ENCODE results near the gene CHKA.

Gene CHKA

GRCh38 chr11:68008381-68009337 lies 112.5 kb downstream of the CHKA start:
- ATAC-seq (ENCODE audit: insufficient read depth, low read depth): no peak
- H3K27ac ChIP-seq (ENCODE audit: low read length): no peak overlapping the region
- peaks cover 11% of the 10 kb centered on the region for H3K4me1 ChIP-seq (ENCODE audit: insufficient read depth, low read length)
- H2AFZ ChIP-seq (ENCODE audit: low read depth, low read length): no peak overlapping the region
- no peak overlapping the region for H3K4me3 ChIP-seq (ENCODE audit: low read depth in 1 of 2, low read length in 2 of 2)
- TF ChIP-seq EZH2 (IDR thresholded peaks at IDR 0.05; ENCODE audit: borderline replicate concordance, low read depth, low read length, severe bottlenecking): no peak
- no peak for TF ChIP-seq CTCF (IDR thresholded peaks at IDR 0.05; ENCODE audit: borderline replicate concordance, extremely low read depth, low read length, poor library complexity, severe bottlenecking)
- no peaks in the 10 kb centered on the region for H3K79me2 ChIP-seq (ENCODE audit: insufficient read depth, low read length)
- peaks cover 12% of the 10 kb centered on the region for H3K27me3 ChIP-seq (ENCODE audit: insufficient read depth, low read length, poor library complexity)
- H4K20me1 ChIP-seq (ENCODE audit: insufficient read depth, low read length): no peaks in the 10 kb centered on the region
- no peak overlapping the region for H3K4me2 ChIP-seq (ENCODE audit: insufficient read depth, low read length)
- no peaks in the 10 kb centered on the region for H3K9me3 ChIP-seq (ENCODE audit: insufficient read depth, low read length, severe bottlenecking)
- no peak for DNase-seq
- H3K36me3 ChIP-seq (ENCODE audit: insufficient read depth, low read length): no peaks in the 10 kb centered on the region
- no peak overlapping the region for H3K9ac ChIP-seq (ENCODE audit: low read depth, low read length)

GRCh38 chr11:68007498-68008380 lies 113.4 kb downstream of the CHKA start:
- H3K4me3 ChIP-seq (ENCODE audit: low read depth in 1 of 2, low read length in 2 of 2): no peak overlapping the region
- peaks cover 2% of the 10 kb centered on the region; the same call in 1 of the 2 replicates for H4K20me1 ChIP-seq (ENCODE audit: insufficient read depth, low read length)
- H3K79me2 ChIP-seq (ENCODE audit: insufficient read depth, low read length): no peaks in the 10 kb centered on the region
- no peak overlapping the region for H3K9ac ChIP-seq (ENCODE audit: low read depth, low read length)
- H3K4me2 ChIP-seq (ENCODE audit: insufficient read depth, low read length): no peak overlapping the region
- H3K9me3 ChIP-seq (ENCODE audit: insufficient read depth, low read length, severe bottlenecking): no peaks in the 10 kb centered on the region
- peaks cover 14% of the 10 kb centered on the region for H3K4me1 ChIP-seq (ENCODE audit: insufficient read depth, low read length)
- ATAC-seq (ENCODE audit: insufficient read depth, low read depth) (no peak), DNase-seq (no peak)
- H2AFZ ChIP-seq (ENCODE audit: low read depth, low read length): no peak overlapping the region
- H3K27me3 ChIP-seq (ENCODE audit: insufficient read depth, low read length, poor library complexity): peaks cover 17% of the 10 kb centered on the region
- TF ChIP-seq EZH2 (IDR thresholded peaks at IDR 0.05; ENCODE audit: borderline replicate concordance, low read depth, low read length, severe bottlenecking) (no peak), CTCF (IDR thresholded peaks at IDR 0.05; ENCODE audit: borderline replicate concordance, extremely low read depth, low read length, poor library complexity, severe bottlenecking) (no peak)
- no peaks in the 10 kb centered on the region for H3K36me3 ChIP-seq (ENCODE audit: insufficient read depth, low read length)
- no peak overlapping the region for H3K27ac ChIP-seq (ENCODE audit: low read length)

GRCh38 chr11:68006606-68007166 lies 114.5 kb downstream of the CHKA start:
- H3K9ac ChIP-seq (ENCODE audit: low read depth, low read length): no peak overlapping the region
- H3K9me3 ChIP-seq (ENCODE audit: insufficient read depth, low read length, severe bottlenecking): no peaks in the 10 kb centered on the region
- H3K4me2 ChIP-seq (ENCODE audit: insufficient read depth, low read length): no peak overlapping the region
- ATAC-seq (ENCODE audit: insufficient read depth, low read depth): no peak
- H2AFZ ChIP-seq (ENCODE audit: low read depth, low read length): no peak overlapping the region
- no peak overlapping the region for H3K4me3 ChIP-seq (ENCODE audit: low read depth in 1 of 2, low read length in 2 of 2)
- H3K36me3 ChIP-seq (ENCODE audit: insufficient read depth, low read length): no peaks in the 10 kb centered on the region
- H4K20me1 ChIP-seq (ENCODE audit: insufficient read depth, low read length): peaks cover 5% of the 10 kb centered on the region; the same call in 1 of the 2 replicates
- H3K27me3 ChIP-seq (ENCODE audit: insufficient read depth, low read length, poor library complexity): peaks cover 17% of the 10 kb centered on the region
- H3K79me2 ChIP-seq (ENCODE audit: insufficient read depth, low read length): no peaks in the 10 kb centered on the region
- H3K27ac ChIP-seq (ENCODE audit: low read length): no peak overlapping the region
- no peak for DNase-seq
- TF ChIP-seq CTCF (IDR thresholded peaks at IDR 0.05; ENCODE audit: borderline replicate concordance, extremely low read depth, low read length, poor library complexity, severe bottlenecking): no peak
- TF ChIP-seq EZH2 (IDR thresholded peaks at IDR 0.05; ENCODE audit: borderline replicate concordance, low read depth, low read length, severe bottlenecking): no peak
- peaks cover 14% of the 10 kb centered on the region for H3K4me1 ChIP-seq (ENCODE audit: insufficient read depth, low read length)

Measured in DND-41 (cell line).